T-cell (primary cell): ENCODE results near the gene TMEM232. TPM values are rescaled to one million over a fixed set of nuclear protein-coding genes. Genes with fewer than 3 reads are reported as not detected.
A peak's percentile ranks its signal among the peaks of the same experiment; 100 is the strongest.

Source experiments
- ATAC-seq, 4 experiments: fragments of 200-7000 bp in 3 of 4; fragments of 150-1000 bp in 1 of 4; cut with Tn5 transposase; replicated peaks in 1 of 4; 1 replicate in 3 of 4; 2 replicates in 1 of 4; pipeline ENCODE4 v1.10.0; 2021; ENCODE audit warnings: moderate library complexity in 3 of 4, mild to moderate bottlenecking in 2 of 4, moderate number of reproducible peaks in 1 of 4
- CTCF ChIA-PET, 2 donors: fragments of 300-600 bp; sonication (Branson Sonifier 250); formaldehyde crosslinking; loops; one replicate each; lab custom pipeline; 2022; ENCODE audit warnings: antibody characterized with exemption in 2 of 2; lab: Charles Lee
- POLR2A ChIA-PET, 2 donors: fragments of 300-600 bp; sonication (Branson Sonifier 250); formaldehyde crosslinking; loops; one replicate each; lab custom pipeline; 2022; ENCODE audit warnings: antibody characterized with exemption in 2 of 2; lab: Charles Lee
- DNase-seq, 35 experiments: peaks; one replicate each; pipeline versions ENCODE4 v3.0.0 to v3.0.0-alpha.2; 2013 to 2023
- H3K27ac ChIP-seq: one replicate; pipeline ENCODE4 v1.5.1; 2013; ENCODE audit warnings: low read length
- H3K27me3 ChIP-seq, 2 experiments: replicated peaks in 1 of 2; 1 replicate in 1 of 2; 2 replicates in 1 of 2; pipeline versions ENCODE4 v1.6.1 to v1.7.0; 2013; ENCODE audit warnings: low read length in 1 of 2, mixed read lengths in 1 of 2; ENCODE audit not compliant: control insufficient read depth in 2 of 2, insufficient read depth in 2 of 2; ENCODE audit errors: extremely low read depth in 1 of 2
- H3K36me3 ChIP-seq, 2 donors: 1 replicate in 1 of 2; 2 replicates in 1 of 2; pipeline versions ENCODE4 v1.6.1 to v1.7.0; 2013; ENCODE audit warnings: low read length in 1 of 2; ENCODE audit not compliant: control insufficient read depth in 2 of 2, insufficient read depth in 1 of 2; ENCODE audit errors: extremely low read depth in 1 of 2
- H3K4me1 ChIP-seq, 2 experiments: 1 replicate in 1 of 2; 2 replicates in 1 of 2; pipeline versions ENCODE4 v1.6.1 to v1.7.0; 2013; ENCODE audit warnings: low read length in 2 of 2, mixed read lengths in 1 of 2; ENCODE audit not compliant: insufficient read depth in 2 of 2, control insufficient read depth in 1 of 2; ENCODE audit errors: extremely low read depth in 1 of 2
- H3K4me3 ChIP-seq, 2 donors: 1 replicate in 1 of 2; 2 replicates in 1 of 2; pipeline versions ENCODE4 v1.5.1 to v1.7.0; 2013; ENCODE audit warnings: mild to moderate bottlenecking in 2 of 2, low read length in 1 of 2, moderate library complexity in 1 of 2; ENCODE audit not compliant: control insufficient read depth in 1 of 2; ENCODE audit errors: extremely low read depth in 1 of 2
- H3K9me3 ChIP-seq: 2 replicates; pipeline ENCODE4 v1.7.0; 2013
- H3K27ac Mint-ChIP-seq, 2 donors: one replicate each; pipeline ENCODE4 v1.8.0; 2020 to 2021; ENCODE audit warnings: mild to moderate bottlenecking in 2 of 2, mixed read lengths in 2 of 2
- H3K27me3 Mint-ChIP-seq, 2 donors: one replicate each; pipeline ENCODE4 v1.8.0; 2021 to 2022; ENCODE audit warnings: mixed read lengths in 2 of 2
- H3K36me3 Mint-ChIP-seq: one replicate; pipeline ENCODE4 v1.8.0; 2021; ENCODE audit warnings: mixed read lengths
- H3K4me1 Mint-ChIP-seq, 3 donors: one replicate each; pipeline ENCODE4 v1.8.0; 2020 to 2022; ENCODE audit warnings: mixed read lengths in 3 of 3, mild to moderate bottlenecking in 1 of 3
- H3K4me3 Mint-ChIP-seq, 3 donors: one replicate each; pipeline ENCODE4 v1.8.0; 2020 to 2022; ENCODE audit warnings: mild to moderate bottlenecking in 3 of 3, mixed read lengths in 3 of 3, moderate library complexity in 3 of 3
- H3K9me3 Mint-ChIP-seq, 3 donors: one replicate each; pipeline ENCODE4 v1.8.0; 2020 to 2022; ENCODE audit warnings: mixed read lengths in 3 of 3
- WGBS: methylation state at CpG from one replicate; pipeline ENCODE4 v1.1.5; 2013; ENCODE audit warnings: missing lambda C conversion rate; ENCODE audit not compliant: insufficient coverage; 5-methylcytosine and 5-hydroxymethylcytosine counted together
- total RNA-seq, 35 experiments: library from RNA in 6 of 35; stranded (reverse) in 6 of 35; fragments of 120-200 nt in 1 of 35; gene quantifications; one replicate each; pipeline versions ENCODE4 v1.2.1 to v1.2.4 and lab custom pipeline; 2013 to 2026

The TMEM232 gene
- total RNA-seq, 5 donors from 2014 or later (not counting 1 experiment from before 2014, with no cell fraction given), result 1.1 to 2.9 (median 1.5) TPM

- no peaks in the 10 kb centered on the region for H3K4me1 Mint-ChIP-seq
- H3K27me3 Mint-ChIP-seq, result peaks cover 2 to 3% of the 10 kb centered on the region in 2 donors
- Histone ChIP-seq H3K4me1 (no peaks in the 10 kb centered on the region), H3K4me3 (no peak overlapping the region), H3K36me3 (no peaks in the 10 kb centered on the region), H3K27ac (no peak overlapping the region), H3K9me3 (no peaks in the 10 kb centered on the region), H3K27me3 (peaks cover 0 to 3% of the 10 kb centered on the region in 2 experiments)
- H3K9me3 Mint-ChIP-seq, result peaks cover 0 to 4% (median 2%) of the 10 kb centered on the region in 3 donors
- H3K36me3 Mint-ChIP-seq, result no peaks in the 10 kb centered on the region
- WGBS, result 88% methylated on average over 2 of the region's 4 CpGs
- H3K27ac Mint-ChIP-seq, result no peak overlapping the region
- ChIA-PET POLR2A (no interaction called here), CTCF (interaction anchor here in 1 of 2 donors (0.7 kb wide), 1 partner anchor 42 kb away, joined by 3 read pairs; no protein-coding TSS in a partner anchor)
- no peak overlapping the region for H3K4me3 Mint-ChIP-seq
- ATAC-seq (no peak), DNase-seq (no peak)
Observed at GRCh38 chr5:110594866-110595265, 131.6 kb downstream of the TMEM232 start.

- Mint-ChIP-seq H3K27ac (no peak overlapping the region), H3K4me1 (no peaks in the 10 kb centered on the region), H3K27me3 (peaks cover 0 to 4% of the 10 kb centered on the region in 2 donors), H3K36me3 (no peaks in the 10 kb centered on the region), H3K9me3 (no peaks in the 10 kb centered on the region), H3K4me3 (no peak overlapping the region)
- peaks cover 0 to 3% of the 10 kb centered on the region in 2 experiments for H3K27me3 ChIP-seq
- H3K9me3 ChIP-seq, result no peaks in the 10 kb centered on the region
- no CpG with 5 or more reads among the region's 2 CpGs for WGBS
- no peaks in the 10 kb centered on the region for H3K4me1 ChIP-seq
- H3K4me3 ChIP-seq, result no peak overlapping the region
- no peak for ATAC-seq
- no peaks in the 10 kb centered on the region for H3K36me3 ChIP-seq
- peak in 1 of 35 experiments; percentile 24 for DNase-seq
- H3K27ac ChIP-seq, result no peak overlapping the region
- POLR2A ChIA-PET, result no interaction called here
- CTCF ChIA-PET, result no interaction called here
Observed at GRCh38 chr5:110590187-110590586, 136.3 kb downstream of the TMEM232 start.

GRCh38 chr5:110588286-110588980, 138.0 kb downstream of the TMEM232 start:
- no CpG with 5 or more reads among the region's 3 CpGs for WGBS

GRCh38 chr5:110580625-110581024, 145.8 kb downstream of the TMEM232 start:
- H3K4me1 Mint-ChIP-seq, result no peaks in the 10 kb centered on the region
- no peaks in the 10 kb centered on the region for H3K9me3 ChIP-seq
- H3K4me1 ChIP-seq, result no peaks in the 10 kb centered on the region
- H3K27me3 ChIP-seq, result no peaks in the 10 kb centered on the region
- H3K27ac ChIP-seq, result no peak overlapping the region
- H3K9me3 Mint-ChIP-seq, result no peaks in the 10 kb centered on the region
- no CpG with 5 or more reads among the region's 1 CpG for WGBS
- H3K36me3 Mint-ChIP-seq, result no peaks in the 10 kb centered on the region
- H3K27me3 Mint-ChIP-seq, result peaks cover 2 to 6% of the 10 kb centered on the region in 2 donors
- no peak overlapping the region for H3K4me3 ChIP-seq
- DNase-seq (no peak), ATAC-seq (no peak)
- H3K36me3 ChIP-seq, result no peaks in the 10 kb centered on the region
- POLR2A ChIA-PET, result no interaction called here
- no peak overlapping the region for H3K4me3 Mint-ChIP-seq
- H3K27ac Mint-ChIP-seq, result no peak overlapping the region
- CTCF ChIA-PET, result no interaction called here

More at GRCh38 chr5:110588286-110588980, 138.0 kb downstream of the TMEM232 start:
- peaks cover 2 to 4% of the 10 kb centered on the region in 2 donors for H3K27me3 Mint-ChIP-seq
- Histone ChIP-seq H3K4me1 (no peaks in the 10 kb centered on the region), H3K27ac (no peak overlapping the region), H3K27me3 (no peaks in the 10 kb centered on the region), H3K4me3 (no peak overlapping the region), H3K36me3 (no peaks in the 10 kb centered on the region), H3K9me3 (no peaks in the 10 kb centered on the region)
- DNase-seq (no peak), ATAC-seq (no peak)
- H3K36me3 Mint-ChIP-seq, result no peaks in the 10 kb centered on the region
- ChIA-PET CTCF (no interaction called here), POLR2A (no interaction called here)
- no peak overlapping the region for H3K27ac Mint-ChIP-seq
- no peak overlapping the region for H3K4me3 Mint-ChIP-seq
- no peaks in the 10 kb centered on the region for H3K4me1 Mint-ChIP-seq
- no peaks in the 10 kb centered on the region for H3K9me3 Mint-ChIP-seq

- no peak overlapping the region for H3K4me3 ChIP-seq
- no peak overlapping the region for H3K27ac ChIP-seq
- ChIA-PET CTCF (no interaction called here), POLR2A (no interaction called here)
- ATAC-seq, result no peak
- H3K4me1 ChIP-seq, result no peaks in the 10 kb centered on the region
- H3K27ac Mint-ChIP-seq, result no peak overlapping the region
- H3K4me3 Mint-ChIP-seq, result no peak overlapping the region
- no peaks in the 10 kb centered on the region for H3K27me3 ChIP-seq
- DNase-seq, result no peak
- H3K4me1 Mint-ChIP-seq, result no peaks in the 10 kb centered on the region
- no peaks in the 10 kb centered on the region for H3K36me3 ChIP-seq
- H3K27me3 Mint-ChIP-seq, result peaks cover 0 to 2% of the 10 kb centered on the region in 2 donors
- no peaks in the 10 kb centered on the region for H3K36me3 Mint-ChIP-seq
- no peaks in the 10 kb centered on the region for H3K9me3 ChIP-seq
- WGBS, result no CpG with 5 or more reads among the region's 1 CpG
- no peaks in the 10 kb centered on the region for H3K9me3 Mint-ChIP-seq
Observed at GRCh38 chr5:110572729-110573128, 153.7 kb downstream of the TMEM232 start.

GRCh38 chr5:110562191-110562590, 164.3 kb downstream of the TMEM232 start:
- ATAC-seq (no peak), DNase-seq (no peak)
- no peaks in the 10 kb centered on the region for H3K36me3 Mint-ChIP-seq
- POLR2A ChIA-PET, result no interaction called here
- CTCF ChIA-PET, result no interaction called here
- Histone ChIP-seq H3K27ac (no peak overlapping the region), H3K9me3 (no peaks in the 10 kb centered on the region), H3K4me3 (no peak overlapping the region), H3K36me3 (no peaks in the 10 kb centered on the region), H3K27me3 (no peaks in the 10 kb centered on the region), H3K4me1 (no peaks in the 10 kb centered on the region)
- H3K27ac Mint-ChIP-seq, result no peak overlapping the region
- H3K27me3 Mint-ChIP-seq, result peaks cover 0 to 5% of the 10 kb centered on the region in 2 donors
- H3K4me1 Mint-ChIP-seq, result no peaks in the 10 kb centered on the region
- H3K4me3 Mint-ChIP-seq, result no peak overlapping the region
- H3K9me3 Mint-ChIP-seq, result peaks cover 4 to 5% (median 4%) of the 10 kb centered on the region in 3 donors
